Epithelial cell of esophagus (primary cell): ENCODE data around the gene DHRS7C.

Source experiments
- DNase-seq: peaks from one replicate; pipeline ENCODE4 v3.0.0; 2010; ENCODE audit warnings: low read depth
- H3K4me3 ChIP-seq: 2 replicates; pipeline ENCODE4 v1.5.1; 2011; ENCODE audit warnings: mild to moderate bottlenecking, low read length, control low read depth
- TF ChIP-seq, protein P1 (sequence below): IDR thresholded peaks from 2 replicates; pipeline ENCODE4 v1.5.1; 2011; ENCODE audit warnings: low read depth, mild to moderate bottlenecking, low read length, control low read depth, inconsistent platforms; ENCODE audit not compliant: insufficient read depth; ENCODE audit errors: missing control alignments

Gene DHRS7C

DNA sequence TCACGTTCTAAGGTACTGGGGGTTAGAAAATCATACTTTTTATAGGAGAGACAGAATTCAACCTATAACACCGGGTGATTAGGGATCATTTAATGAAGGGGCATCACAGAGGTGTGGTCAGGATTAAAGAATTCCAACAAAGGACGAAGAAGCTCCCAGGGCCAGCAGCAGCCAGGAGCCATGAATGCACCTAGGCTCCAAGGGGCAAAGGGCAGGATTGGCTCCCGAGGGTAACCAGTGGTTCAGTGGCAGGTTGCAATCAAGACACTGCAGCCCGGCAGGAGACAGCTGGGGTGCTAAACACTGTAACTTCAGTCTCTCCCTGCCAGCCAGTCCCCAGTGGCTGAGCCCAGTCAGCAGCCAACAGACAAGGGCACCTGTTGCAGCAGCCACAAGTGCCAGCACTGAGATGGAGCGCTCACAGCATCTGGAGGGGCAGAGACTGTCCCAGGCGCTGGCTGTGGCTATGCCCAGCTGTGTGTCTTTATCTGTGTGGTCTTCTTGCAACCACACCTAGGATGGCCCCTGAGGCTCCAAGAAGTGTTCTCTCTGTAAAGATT is 23.9 kb downstream of the DHRS7C start:
- TF ChIP-seq, protein P1, sequence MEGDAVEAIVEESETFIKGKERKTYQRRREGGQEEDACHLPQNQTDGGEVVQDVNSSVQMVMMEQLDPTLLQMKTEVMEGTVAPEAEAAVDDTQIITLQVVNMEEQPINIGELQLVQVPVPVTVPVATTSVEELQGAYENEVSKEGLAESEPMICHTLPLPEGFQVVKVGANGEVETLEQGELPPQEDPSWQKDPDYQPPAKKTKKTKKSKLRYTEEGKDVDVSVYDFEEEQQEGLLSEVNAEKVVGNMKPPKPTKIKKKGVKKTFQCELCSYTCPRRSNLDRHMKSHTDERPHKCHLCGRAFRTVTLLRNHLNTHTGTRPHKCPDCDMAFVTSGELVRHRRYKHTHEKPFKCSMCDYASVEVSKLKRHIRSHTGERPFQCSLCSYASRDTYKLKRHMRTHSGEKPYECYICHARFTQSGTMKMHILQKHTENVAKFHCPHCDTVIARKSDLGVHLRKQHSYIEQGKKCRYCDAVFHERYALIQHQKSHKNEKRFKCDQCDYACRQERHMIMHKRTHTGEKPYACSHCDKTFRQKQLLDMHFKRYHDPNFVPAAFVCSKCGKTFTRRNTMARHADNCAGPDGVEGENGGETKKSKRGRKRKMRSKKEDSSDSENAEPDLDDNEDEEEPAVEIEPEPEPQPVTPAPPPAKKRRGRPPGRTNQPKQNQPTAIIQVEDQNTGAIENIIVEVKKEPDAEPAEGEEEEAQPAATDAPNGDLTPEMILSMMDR, result no peak
- DNase-seq, result no peak

DNA sequence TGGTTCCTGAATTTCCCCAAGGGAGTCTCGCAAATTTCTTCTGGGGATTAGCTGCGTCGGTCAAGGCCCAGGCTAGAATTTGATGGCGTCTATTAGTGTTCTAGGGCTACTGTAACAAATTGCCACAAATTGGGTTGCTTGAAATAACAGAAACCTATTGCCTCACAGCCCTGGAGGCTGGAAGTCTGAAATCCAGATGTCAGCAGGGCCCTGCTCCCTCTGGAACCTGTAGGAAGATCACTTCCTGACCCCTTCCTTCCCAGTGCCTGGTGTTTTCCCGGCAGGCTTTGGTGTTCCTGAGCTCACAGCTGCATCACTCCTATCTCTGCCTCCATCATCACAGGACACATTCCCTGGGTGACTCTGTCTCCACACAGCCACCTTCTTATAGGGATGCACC is 24.4 kb downstream of the DHRS7C start:
- H3K4me3 ChIP-seq, result no peak overlapping the region
- TF ChIP-seq, protein P1, result no peak
- DNase-seq, result no peak

More for the DNA sequence above, 23.9 kb downstream of the DHRS7C start:
- H3K4me3 ChIP-seq, result no peak overlapping the region

DNA sequence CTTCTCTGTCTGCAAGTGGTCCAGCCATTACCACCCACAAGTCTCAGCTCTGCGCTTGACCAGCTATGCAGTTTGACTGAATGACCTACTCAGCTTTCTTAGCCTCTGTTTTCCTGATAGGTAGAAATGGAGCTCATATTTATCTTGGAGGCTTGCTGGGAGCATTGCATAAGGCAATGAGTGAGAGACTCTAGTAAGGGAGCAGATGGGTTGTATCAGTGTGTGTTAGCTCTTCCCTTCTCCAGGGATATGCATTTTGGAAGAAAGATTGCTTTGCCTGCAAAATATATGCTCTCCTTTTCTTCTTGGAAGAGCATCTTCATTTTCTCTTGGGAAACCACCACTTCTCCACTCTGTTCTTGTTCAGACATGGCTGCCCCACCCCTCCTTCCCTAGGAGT is 26.1 kb downstream of the DHRS7C start:
- DNase-seq, result peak; percentile 33
- TF ChIP-seq, protein P1, result no peak
- H3K4me3 ChIP-seq, result no peak overlapping the region

DNA sequence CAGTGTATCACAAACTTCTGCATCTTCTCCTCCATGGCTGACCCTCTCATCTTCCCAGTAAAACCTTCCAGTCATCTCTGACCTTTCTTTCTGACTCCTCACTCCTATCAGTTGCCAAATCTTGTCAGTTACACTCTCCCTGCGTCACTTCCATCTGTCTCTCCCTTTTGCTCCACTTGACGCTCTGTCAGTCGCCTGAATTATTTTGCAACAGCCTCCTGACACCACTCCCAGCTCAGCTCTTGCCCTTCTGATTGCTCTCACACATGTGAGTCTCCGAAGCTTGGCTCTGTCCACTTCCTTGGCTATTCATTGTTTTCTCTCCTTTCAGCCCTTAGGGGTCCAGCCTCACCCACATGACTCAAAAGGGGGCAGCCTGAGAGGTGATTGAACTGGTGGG is 27.7 kb downstream of the DHRS7C start:
- peak; percentile 15 for DNase-seq
- TF ChIP-seq, protein P1, result no peak
- H3K4me3 ChIP-seq, result no peak overlapping the region

DNA sequence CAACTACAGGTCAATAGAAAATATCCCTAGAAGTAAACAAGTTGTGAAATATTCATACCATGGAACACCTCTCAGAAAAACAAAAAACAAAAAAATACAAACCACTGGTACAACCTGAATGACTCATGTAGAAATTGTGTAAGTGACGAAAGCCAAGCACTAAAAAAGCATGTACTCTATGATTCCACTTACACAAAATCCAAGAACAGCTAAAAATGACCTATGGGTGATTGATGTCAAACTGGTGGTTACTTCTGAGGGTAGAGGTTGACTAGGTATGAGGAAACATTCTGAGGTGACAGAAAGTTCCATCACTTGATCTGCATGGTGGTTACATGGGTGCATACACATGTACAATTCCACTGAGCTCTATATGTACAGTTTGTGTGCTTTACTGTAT is 31.1 kb downstream of the DHRS7C start:
- TF ChIP-seq, protein P1, result no peak
- no peak overlapping the region for H3K4me3 ChIP-seq
- DNase-seq, result peak; percentile 19

DNA sequence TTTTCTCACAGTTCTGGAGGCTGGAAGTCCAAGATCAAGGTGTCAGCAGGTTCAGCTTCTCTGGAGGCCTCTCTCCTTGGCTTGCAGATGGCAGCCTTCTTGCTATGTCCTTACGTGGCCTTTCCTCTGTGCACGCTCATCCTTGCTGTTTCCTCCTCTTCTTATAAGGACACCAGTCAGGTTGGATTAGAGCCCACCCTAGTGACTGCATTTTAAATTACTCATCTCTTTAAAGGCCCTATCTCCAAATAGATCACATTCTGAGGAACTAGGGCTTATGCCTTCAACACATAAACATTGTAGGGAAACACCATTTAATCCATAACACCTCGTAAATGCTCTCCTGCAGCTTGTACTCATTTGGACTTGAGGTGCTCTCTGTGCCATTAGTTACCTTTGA is 36.3 kb downstream of the DHRS7C start:
- TF ChIP-seq, protein P1, result no peak

DNA sequence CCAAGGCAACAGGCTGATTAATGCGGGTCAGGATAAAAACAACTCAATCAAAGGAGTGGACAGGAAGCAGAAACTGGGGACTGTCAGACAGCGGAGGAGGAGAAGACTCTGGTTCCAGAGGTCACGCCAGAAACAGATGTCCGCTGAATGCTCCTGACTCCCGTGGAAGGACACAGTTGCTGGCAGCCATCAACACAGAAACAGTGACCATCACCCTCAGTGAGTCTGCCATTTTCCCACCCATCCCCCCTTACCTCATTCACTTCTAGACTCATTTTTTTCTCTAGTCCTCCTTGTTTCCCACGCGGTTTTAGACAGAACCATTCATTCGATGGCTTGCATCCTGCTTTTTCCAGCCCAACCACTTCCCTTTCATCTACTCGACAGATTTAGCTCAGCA is 40.9 kb downstream of the DHRS7C start:
- TF ChIP-seq, protein P1, result no peak
- DNase-seq, result no peak
- no peak overlapping the region for H3K4me3 ChIP-seq

More for the DNA sequence above, 36.3 kb downstream of the DHRS7C start:
- H3K4me3 ChIP-seq, result no peak overlapping the region
- DNase-seq, result no peak
